NB4 (cell line): ENCODE results near the gene TNFRSF12A.

Experiments
- DNase-seq: peaks from one replicate; pipeline ENCODE4 v3.0.0; 2010; ENCODE audit warnings: low read depth
- H3K4me3 ChIP-seq: one replicate; pipeline ENCODE4 v1.5.1; 2011; ENCODE audit warnings: mild to moderate bottlenecking, low read depth, low read length, moderate library complexity
- CTCF ChIP-seq: IDR thresholded peaks from one replicate; pipeline ENCODE4 v1.5.1; 2012; ENCODE audit warnings: low read depth, low read length
- MAX ChIP-seq: IDR thresholded peaks from 2 replicates; pipeline ENCODE4 v1.6.1; 2011; ENCODE audit warnings: low read depth, low read length
- MYC ChIP-seq: IDR thresholded peaks from 2 replicates; pipeline ENCODE4 v1.6.1; 2011; ENCODE audit warnings: low read depth, low read length
- POLR2A ChIP-seq: IDR thresholded peaks from 2 replicates; pipeline ENCODE4 v1.6.1; 2011; ENCODE audit warnings: mild to moderate bottlenecking; ENCODE audit not compliant: insufficient read length; ENCODE audit errors: extremely low read depth

TNFRSF12A gene

GRCh38 chr16:2992383-2993081 is 27.6 kb upstream of the TNFRSF12A start:
- DNase-seq: no peak
- no peak overlapping the region for H3K4me3 ChIP-seq
- no peak for TF ChIP-seq POLR2A
- TF ChIP-seq MAX: no peak
- TF ChIP-seq CTCF: no peak
- TF ChIP-seq MYC: no peak

- no peak for DNase-seq
- no peak for TF ChIP-seq POLR2A
- H3K4me3 ChIP-seq: no peak overlapping the region
These were observed 23.9 kb upstream of the TNFRSF12A start for GRCh38 chr16:2996298-2996697.

GRCh38 chr16:2999929-3000328 is 20.2 kb upstream of the TNFRSF12A start:
- no peak overlapping the region for H3K4me3 ChIP-seq
- TF ChIP-seq MAX: no peak
- TF ChIP-seq CTCF: no peak
- TF ChIP-seq MYC: no peak
- TF ChIP-seq POLR2A: no peak
- DNase-seq: no peak

GRCh38 chr16:3000540-3000939 is 19.6 kb upstream of the TNFRSF12A start:
- TF ChIP-seq MAX (no peak), CTCF (no peak), MYC (no peak), POLR2A (no peak)
- no peak overlapping the region for H3K4me3 ChIP-seq
- DNase-seq: no peak

- no peak overlapping the region for H3K4me3 ChIP-seq
- TF ChIP-seq CTCF (no peak), POLR2A (no peak), MYC (no peak), MAX (no peak)
- no peak for DNase-seq
These were observed 18.9 kb upstream of the TNFRSF12A start for GRCh38 chr16:3001316-3001715.

- DNase-seq: peak; percentile 99
- no peak overlapping the region for H3K4me3 ChIP-seq
- TF ChIP-seq CTCF (peak; percentile 33), POLR2A (no peak)
These were observed 16.4 kb upstream of the TNFRSF12A start for GRCh38 chr16:3003582-3004270.
